ENCODE data around the gene SLC43A3. TPM values are rescaled to one million over a fixed set of nuclear protein-coding genes. Genes with fewer than 3 reads are reported as not detected.

Gene SLC43A3
- polyA plus RNA-seq, 1 donor, result 13.4 TPM

- 100% methylated on average over 1 of the region's 4 CpGs for WGBS (ENCODE audit: insufficient coverage, low lambda C conversion rate)
- H3K27me3 ChIP-seq (ENCODE audit: control insufficient read depth, insufficient read depth, low read length), result peaks cover 38% of the 10 kb centered on the region
- H3K9me3 ChIP-seq (ENCODE audit: control insufficient read depth, low read depth, low read length), result peaks cover 2% of the 10 kb centered on the region
- H3K4me1 ChIP-seq (ENCODE audit: control insufficient read depth, insufficient read depth, low read length), result no peaks in the 10 kb centered on the region
- no peaks in the 10 kb centered on the region for H3K36me3 ChIP-seq (ENCODE audit: control insufficient read depth, insufficient read depth, low read length)
- H3K4me3 ChIP-seq (ENCODE audit: low read length), result no peak overlapping the region
- H3K27ac ChIP-seq (ENCODE audit: low read length), result no peak overlapping the region
- no peak for DNase-seq
These were observed 41.4 kb upstream of the SLC43A3 start for GRCh38 chr11:57468276-57468675.

DNA sequence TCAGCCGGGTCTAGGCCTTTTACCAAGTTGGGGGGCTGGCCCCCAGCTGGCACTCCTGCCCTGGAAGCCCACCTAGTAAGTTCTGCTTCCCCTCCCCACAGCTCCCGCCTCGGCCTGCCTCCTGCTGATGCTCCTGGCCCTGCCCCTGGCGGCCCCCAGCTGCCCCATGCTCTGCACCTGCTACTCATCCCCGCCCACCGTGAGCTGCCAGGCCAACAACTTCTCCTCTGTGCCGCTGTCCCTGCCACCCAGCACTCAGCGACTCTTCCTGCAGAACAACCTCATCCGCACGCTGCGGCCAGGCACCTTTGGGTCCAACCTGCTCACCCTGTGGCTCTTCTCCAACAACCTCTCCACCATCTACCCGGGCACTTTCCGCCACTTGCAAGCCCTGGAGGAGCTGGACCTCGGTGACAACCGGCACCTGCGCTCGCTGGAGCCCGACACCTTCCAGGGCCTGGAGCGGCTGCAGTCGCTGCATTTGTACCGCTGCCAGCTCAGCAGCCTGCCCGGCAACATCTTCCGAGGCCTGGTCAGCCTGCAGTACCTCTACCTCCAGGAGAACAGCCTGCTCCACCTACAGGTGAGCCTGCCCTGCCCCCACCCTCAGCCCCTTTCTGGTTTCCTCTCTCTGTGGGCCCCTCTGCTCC is 40.7 kb upstream of the SLC43A3 start:
- DNase-seq, result no peak
- Histone ChIP-seq H3K27ac (ENCODE audit: low read length) (no peak overlapping the region), H3K27me3 (ENCODE audit: control insufficient read depth, insufficient read depth, low read length) (peaks cover 44% of the 10 kb centered on the region), H3K4me3 (ENCODE audit: low read length) (no peak overlapping the region), H3K36me3 (ENCODE audit: control insufficient read depth, insufficient read depth, low read length) (no peaks in the 10 kb centered on the region), H3K4me1 (ENCODE audit: control insufficient read depth, insufficient read depth, low read length) (no peaks in the 10 kb centered on the region), H3K9me3 (ENCODE audit: control insufficient read depth, low read depth, low read length) (peaks cover 2% of the 10 kb centered on the region)
- no CpG with 5 or more reads among the region's 23 CpGs for WGBS (ENCODE audit: insufficient coverage, low lambda C conversion rate)

GRCh38 chr11:57466680-57467079 is 39.8 kb upstream of the SLC43A3 start:
- no peak for DNase-seq
- no CpG with 5 or more reads among the region's 4 CpGs for WGBS (ENCODE audit: insufficient coverage, low lambda C conversion rate)
- Histone ChIP-seq H3K4me1 (ENCODE audit: control insufficient read depth, insufficient read depth, low read length) (no peaks in the 10 kb centered on the region), H3K27me3 (ENCODE audit: control insufficient read depth, insufficient read depth, low read length) (peaks cover 54% of the 10 kb centered on the region), H3K9me3 (ENCODE audit: control insufficient read depth, low read depth, low read length) (peaks cover 2% of the 10 kb centered on the region), H3K27ac (ENCODE audit: low read length) (no peak overlapping the region), H3K36me3 (ENCODE audit: control insufficient read depth, insufficient read depth, low read length) (no peaks in the 10 kb centered on the region), H3K4me3 (ENCODE audit: low read length) (no peak overlapping the region)

GRCh38 chr11:57464539-57465181 is 37.7 kb upstream of the SLC43A3 start:
- Histone ChIP-seq H3K36me3 (ENCODE audit: control insufficient read depth, insufficient read depth, low read length) (no peaks in the 10 kb centered on the region), H3K9me3 (ENCODE audit: control insufficient read depth, low read depth, low read length) (peaks cover 2% of the 10 kb centered on the region), H3K27me3 (ENCODE audit: control insufficient read depth, insufficient read depth, low read length) (peaks cover 72% of the 10 kb centered on the region), H3K4me3 (ENCODE audit: low read length) (no peak overlapping the region), H3K27ac (ENCODE audit: low read length) (no peak overlapping the region), H3K4me1 (ENCODE audit: control insufficient read depth, insufficient read depth, low read length) (peaks cover 4% of the 10 kb centered on the region)
- no peak for DNase-seq
- WGBS (ENCODE audit: insufficient coverage, low lambda C conversion rate), result no CpG with 5 or more reads among the region's 30 CpGs

- DNase-seq, result no peak
- H3K27me3 ChIP-seq (ENCODE audit: control insufficient read depth, insufficient read depth, low read length), result peaks cover 77% of the 10 kb centered on the region
- peaks cover 5% of the 10 kb centered on the region for H3K9me3 ChIP-seq (ENCODE audit: control insufficient read depth, low read depth, low read length)
- no peak overlapping the region for H3K27ac ChIP-seq (ENCODE audit: low read length)
- no peak overlapping the region for H3K4me3 ChIP-seq (ENCODE audit: low read length)
- H3K36me3 ChIP-seq (ENCODE audit: control insufficient read depth, insufficient read depth, low read length), result no peaks in the 10 kb centered on the region
- no CpG with 5 or more reads among the region's 14 CpGs for WGBS (ENCODE audit: insufficient coverage, low lambda C conversion rate)
- peaks cover 8% of the 10 kb centered on the region for H3K4me1 ChIP-seq (ENCODE audit: control insufficient read depth, insufficient read depth, low read length)
These were observed 37.0 kb upstream of the SLC43A3 start for GRCh38 chr11:57463671-57464538.

GRCh38 chr11:57462597-57462996 is 35.7 kb upstream of the SLC43A3 start:
- WGBS (ENCODE audit: insufficient coverage, low lambda C conversion rate), result no CpG with 5 or more reads among the region's 3 CpGs

GRCh38 chr11:57461841-57462489 is 35.0 kb upstream of the SLC43A3 start:
- no CpG with 5 or more reads among the region's 16 CpGs for WGBS (ENCODE audit: insufficient coverage, low lambda C conversion rate)
- H3K4me1 ChIP-seq (ENCODE audit: control insufficient read depth, insufficient read depth, low read length), result peaks cover 17% of the 10 kb centered on the region
- H3K36me3 ChIP-seq (ENCODE audit: control insufficient read depth, insufficient read depth, low read length), result no peaks in the 10 kb centered on the region
- no peak overlapping the region for H3K4me3 ChIP-seq (ENCODE audit: low read length)
- no peak overlapping the region for H3K27ac ChIP-seq (ENCODE audit: low read length)
- H3K27me3 ChIP-seq (ENCODE audit: control insufficient read depth, insufficient read depth, low read length), result peaks cover 81% of the 10 kb centered on the region
- peaks cover 11% of the 10 kb centered on the region for H3K9me3 ChIP-seq (ENCODE audit: control insufficient read depth, low read depth, low read length)
- no peak for DNase-seq

More at GRCh38 chr11:57462597-57462996, 35.7 kb upstream of the SLC43A3 start:
- DNase-seq, result no peak
- Histone ChIP-seq H3K36me3 (ENCODE audit: control insufficient read depth, insufficient read depth, low read length) (no peaks in the 10 kb centered on the region), H3K27me3 (ENCODE audit: control insufficient read depth, insufficient read depth, low read length) (peaks cover 81% of the 10 kb centered on the region), H3K4me1 (ENCODE audit: control insufficient read depth, insufficient read depth, low read length) (peaks cover 14% of the 10 kb centered on the region), H3K27ac (ENCODE audit: low read length) (no peak overlapping the region), H3K9me3 (ENCODE audit: control insufficient read depth, low read depth, low read length) (peaks cover 11% of the 10 kb centered on the region), H3K4me3 (ENCODE audit: low read length) (no peak overlapping the region)

DNA sequence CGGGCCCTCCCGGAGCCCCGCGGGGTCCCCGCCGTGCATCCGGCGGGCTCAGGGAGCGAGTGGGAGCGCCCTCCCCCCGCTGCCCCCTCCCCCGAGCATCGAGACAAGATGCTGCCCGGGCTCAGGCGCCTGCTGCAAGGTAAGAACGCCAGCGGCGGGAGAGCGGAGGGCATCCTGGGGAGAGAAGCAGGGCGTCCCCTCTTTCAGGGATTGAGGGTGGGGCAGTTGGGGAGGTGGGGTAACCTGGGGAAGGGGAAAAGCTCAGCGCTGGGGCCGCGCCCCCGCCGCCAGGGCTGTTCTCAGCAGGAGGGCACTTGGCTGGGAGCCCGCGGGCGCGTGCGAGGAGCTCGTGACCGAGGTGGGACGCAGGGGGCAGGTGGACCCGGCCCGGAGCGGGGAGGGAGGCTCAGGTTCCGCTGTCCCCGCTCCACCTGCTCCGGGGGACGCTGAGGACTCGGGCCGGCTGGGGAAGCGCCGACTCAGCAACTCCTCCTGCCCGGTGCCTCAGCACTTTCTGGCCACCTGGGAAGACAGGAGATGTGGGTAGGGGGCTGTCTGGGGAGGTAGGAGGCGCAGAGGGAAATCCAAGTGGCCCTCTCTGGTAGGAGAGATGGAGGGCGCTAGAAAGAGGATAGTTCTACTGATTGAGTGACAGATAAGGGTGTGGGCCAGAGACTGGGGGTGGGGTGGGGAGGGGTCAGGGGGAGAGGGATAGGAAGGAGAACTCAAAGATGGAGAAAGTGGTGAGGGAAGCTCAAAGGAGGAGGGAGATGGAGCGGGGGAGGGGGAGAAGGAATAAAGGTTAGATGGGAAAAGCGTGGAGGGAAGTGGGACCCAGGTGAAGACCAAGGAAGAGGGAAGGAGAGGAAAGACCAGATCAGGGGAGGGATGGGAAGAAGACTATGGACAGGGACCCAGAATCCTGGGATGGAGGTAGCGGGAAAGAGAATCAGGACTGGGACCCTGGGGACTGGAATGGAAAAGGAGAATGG is 34.1 kb upstream of the SLC43A3 start:
- Histone ChIP-seq H3K27me3 (ENCODE audit: control insufficient read depth, insufficient read depth, low read length) (peaks cover 79% of the 10 kb centered on the region), H3K27ac (ENCODE audit: low read length) (no peak overlapping the region), H3K4me3 (ENCODE audit: low read length) (no peak overlapping the region), H3K4me1 (ENCODE audit: control insufficient read depth, insufficient read depth, low read length) (peaks cover 17% of the 10 kb centered on the region), H3K36me3 (ENCODE audit: control insufficient read depth, insufficient read depth, low read length) (no peaks in the 10 kb centered on the region), H3K9me3 (ENCODE audit: control insufficient read depth, low read depth, low read length) (peaks cover 11% of the 10 kb centered on the region)
- DNase-seq, result peak in 1 of 2 donors; percentile 36
- 38% methylated on average over 2 of the region's 50 CpGs for WGBS (ENCODE audit: insufficient coverage, low lambda C conversion rate)

DNA sequence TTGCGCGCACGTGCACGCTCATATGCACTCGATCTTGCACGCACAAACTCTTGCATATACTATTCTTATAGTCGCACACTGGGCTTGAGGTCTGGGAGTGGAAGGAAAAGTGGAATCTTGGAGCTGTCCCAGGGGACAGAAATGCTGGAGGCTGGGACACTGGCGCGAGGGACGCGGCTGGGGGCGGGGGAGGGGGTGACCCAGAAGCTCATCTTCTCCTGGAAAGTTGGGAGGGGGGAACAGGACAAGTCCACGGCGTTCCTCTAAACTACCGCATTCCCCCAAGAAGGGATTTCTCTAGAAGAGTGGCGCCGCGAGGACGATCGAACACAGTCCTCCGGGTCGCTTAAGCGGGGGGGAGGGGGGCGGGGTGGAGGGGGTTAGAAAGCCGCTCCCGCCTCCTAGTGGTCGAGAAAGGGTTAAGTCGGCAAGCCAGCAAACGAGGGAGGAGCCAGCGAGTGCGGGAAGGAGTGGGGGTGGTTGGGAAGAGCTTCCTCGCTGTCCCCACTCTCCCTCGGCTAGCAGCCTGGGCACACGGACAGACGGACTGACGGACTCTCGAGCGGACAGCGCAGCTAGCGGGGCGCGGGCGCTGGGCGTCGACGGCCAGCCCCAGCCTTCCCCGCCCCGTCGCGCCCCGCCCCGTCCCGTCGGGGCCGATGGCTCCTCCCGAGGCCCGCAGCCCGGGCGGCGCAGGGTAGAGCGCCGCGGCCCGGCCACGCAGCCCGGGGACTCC is 33.3 kb upstream of the SLC43A3 start, which contains the start of gene RTN4RL2:
RTN4RL2 (plus strand) TSS at position 507 of the 736 bp plus-strand sequence. CDS start 338 bp downstream, outside the sequence.
- peak in 1 of 2 donors; percentile 47 for DNase-seq
- Histone ChIP-seq H3K9me3 (ENCODE audit: control insufficient read depth, low read depth, low read length) (peaks cover 11% of the 10 kb centered on the region), H3K4me3 (ENCODE audit: low read length) (peak within 1 kb of the TSS; percentile 17), H3K27me3 (ENCODE audit: control insufficient read depth, insufficient read depth, low read length) (peaks cover 77% of the 10 kb centered on the region), H3K27ac (ENCODE audit: low read length) (no peak within 1 kb of the TSS), H3K36me3 (ENCODE audit: control insufficient read depth, insufficient read depth, low read length) (no peaks in the 10 kb centered on the region), H3K4me1 (ENCODE audit: control insufficient read depth, insufficient read depth, low read length) (peaks cover 17% of the 10 kb centered on the region)
- WGBS (ENCODE audit: insufficient coverage, low lambda C conversion rate), result no CpG with 5 or more reads among the region's 66 CpGs

All from large intestine (tissue), 3 donors.